ENCODE measurements around the gene ADD2.

Gene ADD2

GRCh38 chr2:70785137-70785911 lies 17.3 kb upstream of the ADD2 start:
- no peak for FAIRE-seq
- DNase-seq (ENCODE audit: low spot score), result no peak

GRCh38 chr2:70784320-70784719 lies 16.3 kb upstream of the ADD2 start:
- FAIRE-seq, result no peak

GRCh38 chr2:70779911-70780545 lies 12.0 kb upstream of the ADD2 start:
- no peak for FAIRE-seq
- no peak for DNase-seq (ENCODE audit: low spot score)

More at GRCh38 chr2:70784320-70784719, 16.3 kb upstream of the ADD2 start:
- DNase-seq (ENCODE audit: low spot score), result no peak

GRCh38 chr2:70779491-70779890 lies 11.5 kb upstream of the ADD2 start:
- no peak for DNase-seq (ENCODE audit: low spot score)
- FAIRE-seq, result no peak

GRCh38 chr2:70778676-70779075 lies 10.7 kb upstream of the ADD2 start:
- no peak for DNase-seq (ENCODE audit: low spot score)
- no peak for FAIRE-seq

GRCh38 chr2:70777450-70777849 lies 9.4 kb upstream of the ADD2 start:
- no peak for FAIRE-seq

GRCh38 chr2:70776266-70776665 lies 8.3 kb upstream of the ADD2 start:
- no peak for FAIRE-seq
- DNase-seq (ENCODE audit: low spot score), result no peak

More at GRCh38 chr2:70777450-70777849, 9.4 kb upstream of the ADD2 start:
- DNase-seq (ENCODE audit: low spot score), result no peak

- FAIRE-seq, result no peak
- no peak for DNase-seq (ENCODE audit: low spot score)
Observed at GRCh38 chr2:70775141-70775540, 7.1 kb upstream of the ADD2 start.

- DNase-seq (ENCODE audit: low spot score), result no peak
- no peak for FAIRE-seq
Observed at GRCh38 chr2:70772486-70773155, 4.6 kb upstream of the ADD2 start.

- DNase-seq (ENCODE audit: low spot score) (no peak), FAIRE-seq (no peak)
Observed at GRCh38 chr2:70771446-70771845, 3.4 kb upstream of the ADD2 start.

- FAIRE-seq, result no peak
- DNase-seq (ENCODE audit: low spot score), result no peak
Observed at GRCh38 chr2:70769450-70769849, 1.4 kb upstream of the ADD2 start.

GRCh38 chr2:70768590-70769085 lies 638 bp upstream of the ADD2 start:
- no peak for FAIRE-seq

GRCh38 chr2:70767079-70767698 lies 811 bp downstream of the ADD2 start:
- DNase-seq (ENCODE audit: low spot score), result no peak
- no peak for FAIRE-seq

More at GRCh38 chr2:70768590-70769085, 638 bp upstream of the ADD2 start:
- DNase-seq (ENCODE audit: low spot score), result no peak

- FAIRE-seq, result no peak
Observed at GRCh38 chr2:70766357-70767078, 1.5 kb downstream of the ADD2 start.

GRCh38 chr2:70765507-70765906 lies 2.5 kb downstream of the ADD2 start:
- no peak for FAIRE-seq

More at GRCh38 chr2:70766357-70767078, 1.5 kb downstream of the ADD2 start:
- DNase-seq (ENCODE audit: low spot score), result no peak

GRCh38 chr2:70759446-70759845 lies 8.6 kb downstream of the ADD2 start:
- DNase-seq (ENCODE audit: low spot score), result no peak
- FAIRE-seq, result no peak

More at GRCh38 chr2:70765507-70765906, 2.5 kb downstream of the ADD2 start:
- DNase-seq (ENCODE audit: low spot score), result no peak

GRCh38 chr2:70757966-70758365 lies 10.0 kb downstream of the ADD2 start:
- FAIRE-seq, result no peak
- DNase-seq (ENCODE audit: low spot score), result no peak

- DNase-seq (ENCODE audit: low spot score) (no peak), FAIRE-seq (no peak)
Observed at GRCh38 chr2:70757360-70757759, 10.6 kb downstream of the ADD2 start.

- FAIRE-seq (no peak), DNase-seq (ENCODE audit: low spot score) (no peak)
Observed at GRCh38 chr2:70756128-70756527, 11.9 kb downstream of the ADD2 start.

GRCh38 chr2:70753902-70754301 lies 14.1 kb downstream of the ADD2 start:
- DNase-seq (ENCODE audit: low spot score) (no peak), FAIRE-seq (no peak)

- no peak for DNase-seq (ENCODE audit: low spot score)
- no peak for FAIRE-seq
Observed at GRCh38 chr2:70753031-70753430, 15.0 kb downstream of the ADD2 start.

All from RCC 7860 (cell line).